Osteoblast (primary cell): ENCODE results near the gene ATP9A. TPM values are rescaled to one million over a fixed set of nuclear protein-coding genes. Genes with fewer than 3 reads are reported as not detected.

ENCODE experiments used
- DNase-seq: peaks from one replicate; pipeline ENCODE4 v3.0.0; 2011; ENCODE audit warnings: low spot score, mixed read lengths; ENCODE audit not compliant: insufficient read length; ENCODE audit errors: missing footprints
- H2AFZ ChIP-seq: 2 replicates; pipeline ENCODE4 v1.6.0; 2011; ENCODE audit warnings: mild to moderate bottlenecking, low read length
- H3K27ac ChIP-seq: 2 replicates; pipeline ENCODE4 v1.5.1; 2011; ENCODE audit warnings: mild to moderate bottlenecking, low read depth, low read length, moderate library complexity
- H3K27me3 ChIP-seq: 2 replicates; pipeline ENCODE4 v1.6.0; 2012; ENCODE audit warnings: mild to moderate bottlenecking, control low read depth, inconsistent platforms, low read length, moderate library complexity; ENCODE audit not compliant: insufficient read depth
- H3K36me3 ChIP-seq: 2 replicates; pipeline ENCODE4 v1.5.1; 2011; ENCODE audit warnings: mild to moderate bottlenecking, low read length, control low read depth, moderate library complexity; ENCODE audit not compliant: insufficient read depth
- H3K4me1 ChIP-seq: 2 replicates; pipeline ENCODE4 v1.5.1; 2011; ENCODE audit warnings: mild to moderate bottlenecking, low read length, control low read depth, moderate library complexity; ENCODE audit not compliant: insufficient read depth
- H3K4me2 ChIP-seq: 2 replicates; pipeline ENCODE4 v1.6.0; 2011; ENCODE audit warnings: mild to moderate bottlenecking, low read length; ENCODE audit not compliant: insufficient read depth
- H3K4me3 ChIP-seq: fragments of 200-600 bp; sonication (generic); 3 replicates; pipeline ENCODE4 v1.5.1; 2012; ENCODE audit warnings: mild to moderate bottlenecking, low read length, inconsistent platforms; ENCODE audit not compliant: insufficient read depth
- H3K79me2 ChIP-seq: 2 replicates; pipeline ENCODE4 v1.6.0; 2012; ENCODE audit warnings: mild to moderate bottlenecking, low read length, control low read depth, inconsistent platforms; ENCODE audit not compliant: insufficient read depth
- H3K9me3 ChIP-seq: 2 replicates; pipeline ENCODE4 v1.5.1; 2011; ENCODE audit warnings: low read depth, low read length, control low read depth
- H4K20me1 ChIP-seq: 2 replicates; pipeline ENCODE4 v1.6.0; 2012; ENCODE audit warnings: mild to moderate bottlenecking, low read length, control low read depth; ENCODE audit not compliant: insufficient read depth
- CTCF ChIP-seq: IDR thresholded peaks from 2 replicates; pipeline ENCODE4 v1.5.1; 2011; ENCODE audit warnings: mild to moderate bottlenecking, low read depth, low read length, moderate library complexity; ENCODE audit errors: extremely low read depth
- total RNA-seq: library from RNA; depleted of rRNA; stranded (reverse); fragments of >200 nt; gene quantifications from 2 replicates; pipeline ENCODE4 v1.2.3, GENCODE V29; 2012

Gene ATP9A
- total RNA-seq, 1 donor = 48.9 TPM

DNA sequence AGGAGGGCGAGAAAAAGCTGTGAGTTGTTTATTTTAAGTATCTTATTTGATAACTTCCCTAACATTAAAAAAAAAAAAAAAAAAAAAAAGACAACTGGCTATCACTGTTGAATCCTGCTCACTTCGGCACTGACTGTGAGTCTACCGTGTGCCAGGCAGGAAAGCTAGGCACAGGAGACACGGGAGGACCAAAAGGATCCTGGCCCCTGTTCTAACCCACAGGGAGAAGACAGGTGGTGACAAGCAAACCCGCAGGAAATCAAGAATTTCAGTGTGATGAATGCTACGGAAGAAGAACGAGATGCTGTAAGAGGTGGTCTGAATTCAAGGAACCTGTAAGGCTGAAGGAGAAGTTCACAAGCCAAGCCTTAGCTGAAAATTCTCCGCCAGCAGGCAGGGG lies 130.9 kb downstream of the ATP9A start:
- no peak for TF ChIP-seq CTCF
- no peaks in the 10 kb centered on the region for H3K27me3 ChIP-seq
- no peak overlapping the region for H3K4me2 ChIP-seq
- H3K4me3 ChIP-seq = no peak overlapping the region
- no peak overlapping the region for H3K27ac ChIP-seq
- no peaks in the 10 kb centered on the region for H4K20me1 ChIP-seq
- peaks cover 7% of the 10 kb centered on the region for H3K4me1 ChIP-seq
- H3K36me3 ChIP-seq = no peaks in the 10 kb centered on the region
- no peaks in the 10 kb centered on the region for H3K9me3 ChIP-seq
- no peaks in the 10 kb centered on the region for H3K79me2 ChIP-seq
- no peak overlapping the region for H2AFZ ChIP-seq
- no peak for DNase-seq

- peak overlapping the region; percentile 77 for H3K27ac ChIP-seq
Measured at GRCh38 chr20:51636123-51636522, 132.1 kb downstream of the ATP9A start.

GRCh38 chr20:51635680-51636079 lies 132.5 kb downstream of the ATP9A start:
- Histone ChIP-seq H3K27ac (no peak overlapping the region), H3K4me2 (no peak overlapping the region), H3K9me3 (no peaks in the 10 kb centered on the region), H3K27me3 (no peaks in the 10 kb centered on the region), H3K4me3 (no peak overlapping the region), H3K79me2 (no peaks in the 10 kb centered on the region), H3K36me3 (no peaks in the 10 kb centered on the region), H4K20me1 (no peaks in the 10 kb centered on the region), H2AFZ (no peak overlapping the region), H3K4me1 (peaks cover 18% of the 10 kb centered on the region)
- TF ChIP-seq CTCF = no peak
- DNase-seq = peak; percentile 54

More at GRCh38 chr20:51636123-51636522, 132.1 kb downstream of the ATP9A start:
- DNase-seq = no peak
- H2AFZ ChIP-seq = no peak overlapping the region
- no peaks in the 10 kb centered on the region for H3K9me3 ChIP-seq
- H3K36me3 ChIP-seq = no peaks in the 10 kb centered on the region
- H3K4me1 ChIP-seq = peaks cover 15% of the 10 kb centered on the region
- H4K20me1 ChIP-seq = no peaks in the 10 kb centered on the region
- peak overlapping the region; percentile 22 for H3K4me2 ChIP-seq
- H3K79me2 ChIP-seq = no peaks in the 10 kb centered on the region
- TF ChIP-seq CTCF = no peak
- no peaks in the 10 kb centered on the region for H3K27me3 ChIP-seq
- H3K4me3 ChIP-seq = no peak overlapping the region

- Histone ChIP-seq H3K27me3 (no peaks in the 10 kb centered on the region), H3K4me3 (no peak overlapping the region), H4K20me1 (no peaks in the 10 kb centered on the region), H3K9me3 (no peaks in the 10 kb centered on the region), H3K4me1 (peaks cover 26% of the 10 kb centered on the region), H2AFZ (no peak overlapping the region), H3K27ac (no peak overlapping the region), H3K79me2 (peaks cover 2% of the 10 kb centered on the region), H3K4me2 (no peak overlapping the region), H3K36me3 (no peaks in the 10 kb centered on the region)
- TF ChIP-seq CTCF = no peak
- no peak for DNase-seq
Measured at GRCh38 chr20:51634877-51635276, 133.3 kb downstream of the ATP9A start.
